HCT116 (cell line): Measurements from ENCODE around the gene PCED1A.

Source experiments
- CBX3 ChIP-seq: IDR thresholded peaks from 2 replicates; pipeline ENCODE4 v1.6.1; 2012; ENCODE audit warnings: low read depth
- CTCF ChIP-seq, 3 experiments: fragments of 200-600 bp in 1 of 3; sonication (generic) in 1 of 3; IDR thresholded peaks in 2 of 3; conservative IDR thresholded peaks in 1 of 3; 2 replicates each; pipeline ENCODE4 v1.5.1; 2012 to 2017; ENCODE audit warnings: low read depth in 2 of 3, low read length in 2 of 3, antibody characterized with exemption in 1 of 3, borderline replicate concordance in 1 of 3, control low read depth in 1 of 3, mild to moderate bottlenecking in 1 of 3, mixed read lengths in 1 of 3, mixed run types in 1 of 3, moderate library complexity in 1 of 3; ENCODE audit not compliant: insufficient read depth in 1 of 3
- POLR2A ChIP-seq: IDR thresholded peaks from 2 replicates; pipeline ENCODE4 v1.7.0; 2011; ENCODE audit warnings: borderline replicate concordance; ENCODE audit not compliant: insufficient read depth, insufficient read length; ENCODE audit errors: extremely low read depth
- POLR2AphosphoS5 ChIP-seq: IDR thresholded peaks from 2 replicates; pipeline ENCODE4 v1.6.1; 2011; ENCODE audit warnings: mild to moderate bottlenecking, low read depth, low read length, moderate library complexity
- RAD21 ChIP-seq: IDR thresholded peaks from 2 replicates; pipeline ENCODE4 v1.6.1; 2012; ENCODE audit warnings: low read depth, mild to moderate bottlenecking
- REST ChIP-seq: IDR thresholded peaks from 2 replicates; pipeline ENCODE4 v1.6.1; 2012; ENCODE audit warnings: low read depth
- YY1 ChIP-seq: IDR thresholded peaks from 2 replicates; pipeline ENCODE4 v1.6.1; 2011; ENCODE audit warnings: low read length, low read depth, moderate library complexity, mild to moderate bottlenecking; ENCODE audit not compliant: insufficient replicate concordance; ENCODE audit errors: extremely low read depth

GRCh38 chr20:2858591-2858990 is 18.1 kb upstream of the PCED1A start:
- no peak for TF ChIP-seq CTCF (IDR thresholded peaks at IDR 0.05 in 2 of 3, conservative IDR thresholded peaks at IDR 0.05 in 1 of 3; ENCODE audit: borderline replicate concordance in 1 of 3, insufficient read depth in 1 of 3, low read depth in 2 of 3, low read length in 2 of 3)
- TF ChIP-seq CBX3: no peak
- TF ChIP-seq POLR2A: no peak
- no peak for TF ChIP-seq POLR2AphosphoS5
- TF ChIP-seq RAD21: no peak
- TF ChIP-seq REST: no peak
- no peak for TF ChIP-seq YY1
